K562 (cell line): Measurements from ENCODE around the gene HOPX. TPM values are rescaled to one million over a fixed set of nuclear protein-coding genes. Genes with fewer than 3 reads are reported as not detected.

Source experiments
- ATAC-seq: fragments of 200-7000 bp; cut with Tn5 transposase; 3 replicates; pipeline ENCODE4 v1.9.1; 2020; ENCODE audit warnings: moderate library complexity
- BruUV-seq: library from RNA; stranded (reverse); fragments of 400-500 nt; replicated peaks from 2 replicates; lab custom pipeline; 2021; lab: Mats Ljungman, UMichigan
- CTCF ChIA-PET: fragments of 300-600 bp; formaldehyde crosslinking; extraction: SDS; loops from one replicate; lab custom pipeline; 2021; ENCODE audit warnings: low intra/inter-chr PET ratio; lab: Yijun Ruan, JAX
- POLR2A ChIA-PET: fragments of 300-600, 350-650 bp; sonication (Branson Sonifier 250); formaldehyde crosslinking; extraction: SDS; loops from one replicate; lab custom pipeline; 2021; ENCODE audit warnings: antibody characterized with exemption, inconsistent platforms; lab: Yijun Ruan, JAX
- DNase-seq, 4 experiments: peaks; one replicate each; pipeline versions ENCODE4 v3.0.0 to v3.0.0-alpha.2; 2011 to 2018; ENCODE audit warnings: low spot score in 3 of 4, mixed read lengths in 3 of 4; ENCODE audit errors: extremely low read depth in 1 of 4
- FAIRE-seq: peaks from 2 replicates; lab custom pipeline; 2011; peaks lifted over from hg19 to GRCh38; lab: Jason Lieb, UNC
- H2AFZ ChIP-seq: 2 replicates; pipeline ENCODE4 v1.6.0; 2011; ENCODE audit warnings: low read depth, low read length, control low read depth, inconsistent platforms
- H3K27ac ChIP-seq: fragments of 200-600 bp; 3 replicates; pipeline ENCODE4 v1.8.0; 2011; ENCODE audit warnings: low read depth, mild to moderate bottlenecking, control low read depth, inconsistent platforms, low read length, moderate library complexity, mixed read lengths; ENCODE audit errors: extremely low read depth
- H3K27me3 ChIP-seq, 2 experiments: fragments of 300-600 bp in 1 of 2; 2 replicates in 1 of 2; 3 replicates in 1 of 2; pipeline versions ENCODE4 v1.6.0 to v1.8.0; 2011; ENCODE audit warnings: inconsistent platforms in 2 of 2, low read length in 2 of 2, mild to moderate bottlenecking in 1 of 2, mixed read lengths in 1 of 2, moderate library complexity in 1 of 2; ENCODE audit not compliant: control insufficient read depth in 2 of 2, insufficient read depth in 2 of 2
- H3K36me3 ChIP-seq: fragments of 300-600 bp; 3 replicates; pipeline ENCODE4 v1.8.0; 2011; ENCODE audit warnings: mild to moderate bottlenecking, low read length, inconsistent platforms; ENCODE audit not compliant: control insufficient read depth, insufficient read depth
- H3K4me1 ChIP-seq, 2 experiments: fragments of 200-600 bp in 1 of 2; replicated peaks in 1 of 2; 2 replicates in 1 of 2; 3 replicates in 1 of 2; pipeline versions ENCODE4 v1.5.1 to v1.8.0; 2011; ENCODE audit warnings: inconsistent platforms in 2 of 2, low read length in 2 of 2, mild to moderate bottlenecking in 1 of 2, mixed read lengths in 1 of 2, moderate library complexity in 1 of 2; ENCODE audit not compliant: control insufficient read depth in 2 of 2, insufficient read depth in 2 of 2
- H3K4me2 ChIP-seq: 2 replicates; pipeline ENCODE4 v1.6.1; 2011; ENCODE audit warnings: low read length, control low read depth, inconsistent platforms, mixed read lengths; ENCODE audit not compliant: insufficient read depth
- H3K4me3 ChIP-seq: fragments of 200-600 bp; sonication (generic), shearing (Covaris generic); 2 replicates; pipeline ENCODE4 v1.5.1; 2016; ENCODE audit warnings: control low read depth, inconsistent platforms
- H3K79me2 ChIP-seq: fragments of 200-600 bp; 3 replicates; pipeline ENCODE4 v1.8.0; 2011; ENCODE audit warnings: low read length, inconsistent platforms; ENCODE audit not compliant: control insufficient read depth, insufficient read depth
- H3K9ac ChIP-seq, 2 experiments: 2 replicates each; pipeline versions ENCODE4 v1.6.0 to v1.6.1; 2011; ENCODE audit warnings: low read depth in 2 of 2, low read length in 2 of 2, control low read depth in 1 of 2, inconsistent platforms in 1 of 2, mild to moderate bottlenecking in 1 of 2, mixed read lengths in 1 of 2; ENCODE audit not compliant: insufficient read depth in 1 of 2
- H3K9me1 ChIP-seq: one replicate; pipeline ENCODE4 v1.6.0; 2011; ENCODE audit warnings: inconsistent platforms, mild to moderate bottlenecking, low read length, moderate library complexity; ENCODE audit not compliant: control insufficient read depth, insufficient read depth
- H3K9me3 ChIP-seq: replicated peaks from 2 replicates; pipeline ENCODE4 v1.5.1; 2011; ENCODE audit warnings: low read depth, low read length, inconsistent platforms; ENCODE audit not compliant: control insufficient read depth, insufficient read depth
- H4K20me1 ChIP-seq: replicated peaks from 2 replicates; pipeline ENCODE4 v1.6.1; 2011; ENCODE audit warnings: low read length, inconsistent platforms, mixed read lengths; ENCODE audit not compliant: control insufficient read depth, insufficient read depth
- MECOM ChIP-seq: fragments of 250-450 bp; sonication (Bioruptor Pico); IDR thresholded peaks from 2 replicates; pipeline ENCODE4 v1.8.0; 2022; ENCODE audit warnings: inconsistent platforms
- MTF1 ChIP-seq: fragments of 250-450 bp; sonication (Bioruptor Pico); IDR thresholded peaks from 2 replicates; pipeline ENCODE4 v1.9.0; 2021; ENCODE audit warnings: moderate library complexity, mild to moderate bottlenecking, inconsistent platforms, borderline replicate concordance
- PHB ChIP-seq: fragments of 250-450 bp; sonication (Bioruptor Pico); IDR thresholded peaks from 2 replicates; pipeline ENCODE4 v1.5.0; 2021
- SMAD3 ChIP-seq: fragments of 450-650 bp; formaldehyde crosslinking; conservative IDR thresholded peaks from 2 replicates; pipeline ENCODE4 v1.4.0; 2020; ENCODE audit warnings: mild to moderate bottlenecking
- U2AF1 ChIP-seq: fragments of 200-400 bp; formaldehyde crosslinking; optimal IDR thresholded peaks from 2 replicates; pipeline ENCODE3; 2017; ENCODE audit warnings: mild to moderate bottlenecking, low read depth, low read length, moderate library complexity
- YY1 ChIP-seq, 3 experiments: IDR thresholded peaks; 2 replicates each; pipeline ENCODE4 v1.6.1; 2011; ENCODE audit warnings: low read length in 2 of 3, mild to moderate bottlenecking in 2 of 3, moderate library complexity in 2 of 3, borderline replicate concordance in 1 of 3, control low read depth in 1 of 3, low read depth in 1 of 3; ENCODE audit not compliant: insufficient read depth in 3 of 3, insufficient replicate concordance in 2 of 3, control insufficient read depth in 1 of 3, insufficient read length in 1 of 3; ENCODE audit errors: extremely low read depth in 1 of 3
- WGBS: fragments of 100-300 bp; shearing (Covaris generic); methylation state at CpG from one replicate; pipeline ENCODE4 v1.1.6; 2016; ENCODE audit warnings: low coverage, mixed read lengths; ENCODE audit not compliant: insufficient coverage; ENCODE audit errors: missing lambda C conversion rate; 5-methylcytosine and 5-hydroxymethylcytosine counted together
- in situ Hi-C: fragments of 300-500 bp; cut with MboI; formaldehyde crosslinking; loops from 4 replicates; pipeline ENCODE4 v1.15.0; 2018; ENCODE audit warnings: inconsistent platforms, mixed read lengths
- intact Hi-C: fragments of 100-400 bp; cut with micrococcal nuclease; formaldehyde crosslinking; loops from 2 replicates; pipeline ENCODE4 v1.14.2; 2022
- polyA plus RNA-seq, 8 experiments: library from polyadenylated mRNA; depleted of rRNA in 4 of 8; stranded (reverse) in 5 of 8; unstranded in 3 of 8; fragments of >200 nt; fragmentation: Nextera tagmentation in 2 of 8; fragmentation: Illumina TruSeq in 1 of 8; extraction: Ambion mirVana in 2 of 8; extraction: Trizol in 1 of 8; gene quantifications; 2 replicates each; pipeline versions ENCODE4 v1.2.1 to v1.2.3, GENCODE V29; 2011 to 2014; ENCODE audit warnings: inconsistent platforms in 1 of 8, missing spikeins in 1 of 8
- total RNA-seq, 7 experiments: library from RNA; depleted of rRNA in 6 of 7; stranded (reverse); fragments of >200 nt in 6 of 7; fragmentation: Illumina TruSeq in 2 of 7; extraction: Trizol in 2 of 7; gene quantifications; 2 replicates each; pipeline versions ENCODE4 v1.2.1 to v1.2.3, GENCODE V29; 2011 to 2021; ENCODE audit warnings: low replicate concordance in 1 of 7
- TF ChIP-seq, protein P1 (sequence below), 2 experiments: IDR thresholded peaks in 1 of 2; conservative IDR thresholded peaks in 1 of 2; 2 replicates each; pipeline ENCODE4 v1.6.1; 2016; ENCODE audit warnings: low read depth in 2 of 2, mild to moderate bottlenecking in 1 of 2, missing compliant biosample characterization in 1 of 2, missing genetic modification characterization in 1 of 2, moderate library complexity in 1 of 2
- TF ChIP-seq, protein P2 (sequence below): fragments of 450-650 bp; IDR thresholded peaks from 2 replicates; pipeline ENCODE4 v1.6.1; 2016; ENCODE audit warnings: low read depth, mild to moderate bottlenecking, moderate library complexity

HOPX gene
- total and polyA plus RNA-seq, 9 of the 15 experiments (the other 6 are each of a cell fraction or from before 2014, with no cell fraction given) = 0.24 TPM; not detected in 8

DNA sequence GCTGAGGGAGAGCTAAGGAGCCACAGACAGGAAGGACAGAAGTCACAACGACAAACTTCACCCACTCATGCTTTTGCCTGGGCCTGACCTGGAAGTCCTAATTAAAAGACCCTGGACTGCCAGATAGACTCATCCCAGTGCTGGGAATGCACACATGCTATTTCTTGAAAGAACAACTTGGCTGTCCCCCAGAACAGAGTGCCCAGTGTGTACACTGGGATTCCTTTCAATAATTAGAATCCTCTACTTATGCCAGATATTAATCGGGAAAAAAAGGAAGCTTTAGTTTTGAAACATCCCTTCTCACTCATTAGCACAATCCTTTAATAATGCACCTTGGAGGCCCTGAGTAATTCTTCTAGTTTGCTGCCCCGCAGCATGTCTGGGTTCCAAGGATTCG lies 3.4 kb downstream of the HOPX start:
- CTCF ChIA-PET = no interaction called here
- POLR2A ChIA-PET = no interaction called here
- TF ChIP-seq U2AF1 (no peak), MTF1 (CRISPR knock-in tag) (no peak), YY1 (IDR thresholded peaks at IDR 0.05; ENCODE audit: borderline replicate concordance in 1 of 3, control insufficient read depth in 1 of 3, extremely low read depth in 1 of 3, insufficient read depth in 3 of 3, insufficient read length in 1 of 3, insufficient replicate concordance in 2 of 3, low read depth in 1 of 3, low read length in 2 of 3) (no peak), MECOM (no peak), SMAD3 (CRISPR knock-in tag) (no peak), PHB (no peak)
- TF ChIP-seq, protein P1, sequence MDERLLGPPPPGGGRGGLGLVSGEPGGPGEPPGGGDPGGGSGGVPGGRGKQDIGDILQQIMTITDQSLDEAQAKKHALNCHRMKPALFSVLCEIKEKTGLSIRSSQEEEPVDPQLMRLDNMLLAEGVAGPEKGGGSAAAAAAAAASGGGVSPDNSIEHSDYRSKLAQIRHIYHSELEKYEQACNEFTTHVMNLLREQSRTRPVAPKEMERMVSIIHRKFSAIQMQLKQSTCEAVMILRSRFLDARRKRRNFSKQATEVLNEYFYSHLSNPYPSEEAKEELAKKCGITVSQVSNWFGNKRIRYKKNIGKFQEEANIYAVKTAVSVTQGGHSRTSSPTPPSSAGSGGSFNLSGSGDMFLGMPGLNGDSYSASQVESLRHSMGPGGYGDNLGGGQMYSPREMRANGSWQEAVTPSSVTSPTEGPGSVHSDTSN (CRISPR knock-in tag; IDR thresholded peaks at IDR 0.05; ENCODE audit: low read depth) = no peak
- TF ChIP-seq, protein P1 (tag; conservative IDR thresholded peaks at IDR 0.05; ENCODE audit: low read depth) = no peak
- TF ChIP-seq, protein P2, sequence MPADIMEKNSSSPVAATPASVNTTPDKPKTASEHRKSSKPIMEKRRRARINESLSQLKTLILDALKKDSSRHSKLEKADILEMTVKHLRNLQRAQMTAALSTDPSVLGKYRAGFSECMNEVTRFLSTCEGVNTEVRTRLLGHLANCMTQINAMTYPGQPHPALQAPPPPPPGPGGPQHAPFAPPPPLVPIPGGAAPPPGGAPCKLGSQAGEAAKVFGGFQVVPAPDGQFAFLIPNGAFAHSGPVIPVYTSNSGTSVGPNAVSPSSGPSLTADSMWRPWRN = no peak
- Histone ChIP-seq H3K9ac (no peak overlapping the region), H3K4me2 (no peak overlapping the region), H3K36me3 (no peaks in the 10 kb centered on the region), H3K27me3 (peaks cover 4 to 11% of the 10 kb centered on the region in 2 experiments; a peak in 4 of 5 replicates), H3K79me2 (no peaks in the 10 kb centered on the region), H3K27ac (no peak overlapping the region), H3K4me1 (no peaks in the 10 kb centered on the region), H3K4me3 (no peak overlapping the region), H3K9me3 (no peaks in the 10 kb centered on the region), H2AFZ (no peak overlapping the region), H3K9me1 (no peaks in the 10 kb centered on the region), H4K20me1 (no peaks in the 10 kb centered on the region; the same call in 1 of the 2 replicates)
- 0% methylated on average over 4 of the region's 4 CpGs for WGBS
- intact Hi-C loops = no loop called here
- ATAC-seq (no peak), DNase-seq (no peak), FAIRE-seq (no peak)
- in situ Hi-C loops = no loop called here
- no TSS peak for BruUV-seq
